Thyroid gland (tissue), 4 donors: ENCODE measurements around the gene MKRN2OS.

Source experiments
- POLR2A ChIP-seq, 2 donors: fragments of 450-650 bp; IDR thresholded peaks; one replicate each; pipeline ENCODE4 v1.6.1; 2017; ENCODE audit warnings: antibody characterized with exemption in 2 of 2, mild to moderate bottlenecking in 2 of 2, moderate library complexity in 1 of 2
- TF ChIP-seq, protein P1 (sequence below), 6 experiments: fragments of 200-600 bp in 3 of 6; fragments of 450-650 bp in 3 of 6; sonication (generic) in 3 of 6; IDR thresholded peaks; one replicate each; pipeline ENCODE4 v1.5.1; 2016 to 2019; ENCODE audit warnings: antibody characterized with exemption in 6 of 6, mild to moderate bottlenecking in 2 of 6, inconsistent platforms in 1 of 6, moderate library complexity in 1 of 6

DNA sequence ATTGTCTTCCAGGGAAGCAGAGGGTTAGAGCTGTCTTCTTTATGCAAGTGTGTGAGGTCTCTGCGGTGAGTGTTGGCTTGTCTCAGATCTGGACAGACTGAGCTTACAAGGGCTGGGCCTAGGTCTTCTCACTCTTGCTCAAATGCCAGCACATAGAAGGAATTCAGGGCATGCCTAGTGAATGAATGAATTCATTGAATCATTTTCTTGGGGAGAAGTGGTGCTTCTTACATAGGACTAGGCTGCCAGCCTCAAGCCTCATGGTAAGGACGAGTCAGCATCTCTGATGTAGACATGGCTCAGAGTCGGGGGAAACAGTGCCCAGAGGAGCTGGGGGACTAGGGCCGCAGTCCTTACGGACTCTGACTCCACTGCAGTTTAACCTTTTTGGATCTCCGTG lies 28.8 kb upstream of the MKRN2OS start:
- TF ChIP-seq, protein P1, sequence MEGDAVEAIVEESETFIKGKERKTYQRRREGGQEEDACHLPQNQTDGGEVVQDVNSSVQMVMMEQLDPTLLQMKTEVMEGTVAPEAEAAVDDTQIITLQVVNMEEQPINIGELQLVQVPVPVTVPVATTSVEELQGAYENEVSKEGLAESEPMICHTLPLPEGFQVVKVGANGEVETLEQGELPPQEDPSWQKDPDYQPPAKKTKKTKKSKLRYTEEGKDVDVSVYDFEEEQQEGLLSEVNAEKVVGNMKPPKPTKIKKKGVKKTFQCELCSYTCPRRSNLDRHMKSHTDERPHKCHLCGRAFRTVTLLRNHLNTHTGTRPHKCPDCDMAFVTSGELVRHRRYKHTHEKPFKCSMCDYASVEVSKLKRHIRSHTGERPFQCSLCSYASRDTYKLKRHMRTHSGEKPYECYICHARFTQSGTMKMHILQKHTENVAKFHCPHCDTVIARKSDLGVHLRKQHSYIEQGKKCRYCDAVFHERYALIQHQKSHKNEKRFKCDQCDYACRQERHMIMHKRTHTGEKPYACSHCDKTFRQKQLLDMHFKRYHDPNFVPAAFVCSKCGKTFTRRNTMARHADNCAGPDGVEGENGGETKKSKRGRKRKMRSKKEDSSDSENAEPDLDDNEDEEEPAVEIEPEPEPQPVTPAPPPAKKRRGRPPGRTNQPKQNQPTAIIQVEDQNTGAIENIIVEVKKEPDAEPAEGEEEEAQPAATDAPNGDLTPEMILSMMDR (IDR thresholded peaks at IDR 0.05) = no peak
- no peak for TF ChIP-seq POLR2A (IDR thresholded peaks at IDR 0.05)
